NT2/D1 (cell line): ENCODE data around the gene IL26.

Experiments used
- SUZ12 ChIP-seq: IDR thresholded peaks from 2 replicates; pipeline ENCODE4 v1.6.1; 2011; ENCODE audit not compliant: insufficient read length, insufficient read depth; ENCODE audit errors: extremely low read depth
- ZNF274 ChIP-seq: IDR thresholded peaks from 2 replicates; pipeline ENCODE4 v1.6.1; 2011; ENCODE audit warnings: mild to moderate bottlenecking, low read depth, low read length

DNA sequence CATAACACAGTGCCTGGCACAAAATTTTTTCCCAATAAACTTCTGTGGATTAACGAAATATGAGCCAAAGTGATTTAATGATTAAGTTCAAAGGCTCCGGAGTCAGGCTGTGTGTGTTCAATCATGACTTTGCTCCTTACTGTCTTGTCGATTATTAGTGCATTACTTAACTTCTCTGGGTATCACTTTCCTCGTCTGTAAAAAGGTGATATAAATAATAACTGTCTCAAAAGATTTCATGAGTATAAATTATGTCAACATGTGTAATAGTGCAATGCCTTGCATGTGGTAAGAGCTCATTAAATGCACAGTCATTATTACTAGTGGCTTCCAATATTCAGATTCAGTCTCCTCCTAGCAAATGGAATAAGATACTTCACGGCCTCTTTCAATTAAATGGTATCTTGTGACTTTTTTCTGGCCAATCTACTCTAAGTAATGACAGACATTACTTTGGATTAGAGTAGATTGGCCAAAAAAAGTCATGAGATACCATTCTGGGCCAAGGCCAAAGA is 59.2 kb downstream of the IL26 start:
- TF ChIP-seq SUZ12 (no peak), ZNF274 (no peak)
